Measurements from ENCODE around the gene CFAP141.

The CFAP141 gene

DNA sequence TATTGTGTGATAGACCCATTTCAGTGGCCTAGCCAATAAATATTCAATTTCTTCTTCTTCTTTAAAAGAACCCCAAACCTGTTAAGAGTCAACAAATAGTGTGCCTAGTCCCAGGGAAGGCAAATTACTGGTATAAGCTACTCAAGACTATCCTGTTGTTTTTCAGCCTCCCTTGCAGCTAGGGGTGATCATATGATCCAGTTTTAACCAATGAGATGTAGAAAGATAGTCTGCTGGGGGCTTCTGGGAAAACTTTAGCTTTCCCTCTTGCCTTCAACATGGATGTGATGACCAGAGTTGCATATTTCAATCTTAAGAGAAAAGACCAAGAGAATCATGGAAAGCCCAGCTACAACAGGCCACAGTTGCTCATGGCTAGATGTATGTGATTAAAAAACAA lies 46.6 kb downstream of the CFAP141 start:
- H3K4me3 ChIP-seq (ENCODE audit: low read depth, low read length) = no peak overlapping the region
- TF ChIP-seq, protein P1, sequence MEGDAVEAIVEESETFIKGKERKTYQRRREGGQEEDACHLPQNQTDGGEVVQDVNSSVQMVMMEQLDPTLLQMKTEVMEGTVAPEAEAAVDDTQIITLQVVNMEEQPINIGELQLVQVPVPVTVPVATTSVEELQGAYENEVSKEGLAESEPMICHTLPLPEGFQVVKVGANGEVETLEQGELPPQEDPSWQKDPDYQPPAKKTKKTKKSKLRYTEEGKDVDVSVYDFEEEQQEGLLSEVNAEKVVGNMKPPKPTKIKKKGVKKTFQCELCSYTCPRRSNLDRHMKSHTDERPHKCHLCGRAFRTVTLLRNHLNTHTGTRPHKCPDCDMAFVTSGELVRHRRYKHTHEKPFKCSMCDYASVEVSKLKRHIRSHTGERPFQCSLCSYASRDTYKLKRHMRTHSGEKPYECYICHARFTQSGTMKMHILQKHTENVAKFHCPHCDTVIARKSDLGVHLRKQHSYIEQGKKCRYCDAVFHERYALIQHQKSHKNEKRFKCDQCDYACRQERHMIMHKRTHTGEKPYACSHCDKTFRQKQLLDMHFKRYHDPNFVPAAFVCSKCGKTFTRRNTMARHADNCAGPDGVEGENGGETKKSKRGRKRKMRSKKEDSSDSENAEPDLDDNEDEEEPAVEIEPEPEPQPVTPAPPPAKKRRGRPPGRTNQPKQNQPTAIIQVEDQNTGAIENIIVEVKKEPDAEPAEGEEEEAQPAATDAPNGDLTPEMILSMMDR (IDR thresholded peaks at IDR 0.05; ENCODE audit: low read depth, low read length, missing control alignments) = no peak
- no peak for DNase-seq (ENCODE audit: low read depth)
- in situ Hi-C loops (cut with HindIII; ENCODE audit: low sequenced_read_pairs) = no loop called here

DNA sequence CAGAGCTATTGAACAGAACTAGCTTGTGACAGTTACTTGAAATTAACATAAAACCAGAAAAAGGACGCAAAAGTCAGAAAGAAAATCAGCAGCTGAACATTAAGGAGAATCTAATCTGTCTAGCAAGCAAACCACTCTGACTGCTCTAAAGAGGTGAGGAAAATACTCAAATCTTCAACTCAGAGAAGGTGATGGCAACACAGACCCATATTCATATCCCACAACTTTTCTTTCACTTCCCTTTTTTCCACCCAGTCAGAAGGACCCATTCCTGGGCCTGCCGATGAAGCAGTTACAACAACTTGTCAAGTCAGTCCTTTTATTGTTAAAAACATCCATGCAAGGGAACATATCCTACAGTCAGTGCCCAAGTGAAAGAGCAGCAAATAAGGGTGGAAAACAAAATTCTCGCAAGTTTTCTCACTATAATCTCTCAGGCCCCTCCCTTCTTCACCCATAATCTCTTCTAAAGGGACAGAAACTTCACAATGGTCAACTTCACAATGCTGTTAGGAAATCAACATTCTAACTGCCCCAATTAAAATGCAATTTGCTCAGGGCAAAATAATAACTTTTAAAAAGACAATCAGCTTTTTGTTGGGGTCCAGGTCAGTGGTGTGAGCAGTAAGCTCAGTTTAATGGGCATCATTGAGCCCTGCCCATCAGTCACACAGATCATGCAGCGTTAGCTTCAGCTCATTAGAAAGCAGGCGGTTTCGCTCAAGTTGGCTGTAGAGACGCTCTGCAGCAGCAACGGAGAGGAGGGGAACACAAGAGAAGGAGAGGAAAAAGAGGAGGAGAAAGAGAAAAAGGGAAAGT lies 47.6 kb downstream of the CFAP141 start:
- no peak overlapping the region for H3K4me3 ChIP-seq (ENCODE audit: low read depth, low read length)
- DNase-seq (ENCODE audit: low read depth) = no peak
- TF ChIP-seq, protein P1 (IDR thresholded peaks at IDR 0.05; ENCODE audit: low read depth, low read length, missing control alignments) = no peak
- in situ Hi-C loops (cut with HindIII; ENCODE audit: low sequenced_read_pairs) = no loop called here

DNA sequence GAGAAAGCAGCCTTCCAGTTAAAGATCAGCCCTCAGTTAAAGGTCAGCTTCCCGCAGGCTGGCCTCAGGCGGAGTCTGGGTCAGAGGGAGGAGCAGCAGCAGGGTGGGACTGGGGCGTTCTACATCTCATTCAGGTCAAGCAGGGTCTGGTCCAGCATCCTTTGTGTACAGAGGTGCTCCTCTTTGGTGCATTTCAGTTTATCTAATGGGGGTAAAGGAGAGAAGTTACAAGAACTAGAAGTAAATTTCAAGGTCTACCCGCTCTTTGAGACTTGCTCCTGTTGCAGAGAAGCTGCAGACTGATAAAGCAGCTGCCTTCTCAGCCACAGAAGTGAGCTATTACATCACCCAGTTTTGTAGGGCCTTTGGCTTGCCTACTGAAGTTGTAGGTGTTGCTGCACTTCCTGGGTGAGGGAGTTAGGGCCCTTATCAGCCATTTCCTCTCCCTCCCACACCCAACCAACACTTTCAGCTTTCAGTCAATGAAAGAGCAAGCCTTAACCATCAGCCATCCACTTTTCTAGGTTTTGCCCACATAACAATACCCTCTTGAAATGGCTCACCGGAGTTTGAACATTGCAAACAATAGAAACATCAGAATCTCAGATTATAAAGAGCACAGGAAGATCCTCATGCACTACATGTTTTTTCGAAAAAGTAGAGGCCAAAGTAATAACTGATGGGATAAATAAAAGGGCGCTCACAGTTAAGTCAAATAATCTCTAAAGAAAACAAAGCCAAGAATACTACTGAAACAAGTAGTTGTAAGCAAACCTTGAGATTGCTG lies 48.4 kb downstream of the CFAP141 start:
- in situ Hi-C loops (cut with HindIII; ENCODE audit: low sequenced_read_pairs) = no loop called here
- H3K4me3 ChIP-seq (ENCODE audit: low read depth, low read length) = no peak overlapping the region
- TF ChIP-seq, protein P1 (IDR thresholded peaks at IDR 0.05; ENCODE audit: low read depth, low read length, missing control alignments) = no peak
- DNase-seq (ENCODE audit: low read depth) = no peak

DNA sequence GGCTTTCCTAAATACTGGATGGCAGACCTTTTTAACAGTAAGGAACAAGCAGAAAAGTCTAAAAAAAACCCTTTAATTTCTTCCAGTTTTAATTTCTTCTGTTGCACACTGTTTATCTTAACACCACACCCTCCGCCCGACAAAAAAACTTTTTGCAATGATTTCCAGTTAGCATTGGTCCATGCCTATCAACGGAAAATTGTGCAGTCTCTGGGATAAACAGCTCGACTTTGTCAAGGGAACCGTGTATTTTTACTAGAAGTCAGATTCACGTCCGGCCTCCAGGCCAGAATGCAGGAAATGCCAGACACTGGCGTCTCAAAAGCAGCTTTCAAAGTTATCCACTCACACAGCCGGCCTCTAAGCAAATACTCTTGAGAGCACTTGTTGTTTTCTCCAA lies 50.9 kb downstream of the CFAP141 start:
- DNase-seq (ENCODE audit: low read depth) = no peak
- in situ Hi-C loops (cut with HindIII; ENCODE audit: low sequenced_read_pairs) = no loop called here
- no peak overlapping the region for H3K4me3 ChIP-seq (ENCODE audit: low read depth, low read length)
- TF ChIP-seq, protein P1 (IDR thresholded peaks at IDR 0.05; ENCODE audit: low read depth, low read length, missing control alignments) = no peak

DNA sequence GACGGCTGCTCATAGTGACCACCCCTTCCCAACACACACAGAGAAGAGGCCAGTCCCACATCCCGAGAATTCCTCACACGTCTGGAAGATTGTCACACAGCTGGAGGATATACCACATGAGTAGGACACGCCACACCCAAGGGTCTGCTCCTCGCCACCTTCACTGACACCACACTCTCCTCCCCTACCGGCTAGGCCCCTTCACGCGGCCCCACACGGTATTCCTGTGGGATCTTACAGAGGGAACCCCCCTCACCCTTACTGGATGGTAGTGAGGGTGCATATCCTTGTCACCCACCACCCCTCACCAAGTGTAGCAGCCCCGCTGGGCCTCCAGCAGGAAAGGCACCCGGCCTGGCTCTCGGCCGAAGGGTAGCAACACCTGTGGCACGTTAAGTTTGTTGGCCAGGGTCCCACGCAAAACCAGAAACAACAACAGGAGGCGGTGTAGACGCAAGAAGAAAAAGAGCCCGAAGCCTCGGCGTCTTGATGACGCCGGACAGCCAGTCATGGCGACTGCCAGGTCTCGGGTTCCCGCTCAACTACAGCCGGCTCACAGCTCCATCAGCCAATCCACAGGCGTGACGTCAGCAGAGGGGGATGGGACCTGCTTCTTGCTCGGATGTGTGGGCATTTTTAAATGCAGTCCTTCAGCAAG lies 51.5 kb downstream of the CFAP141 start, which contains the start of gene NUP210L:
NUP210L (minus strand) TSS at position 540 of the 658 bp plus-strand sequence.
- in situ Hi-C loops (cut with HindIII; ENCODE audit: low sequenced_read_pairs) = no loop called here
- H3K4me3 ChIP-seq (ENCODE audit: low read depth, low read length) = no peak within 1 kb of the TSS
- TF ChIP-seq, protein P1 (IDR thresholded peaks at IDR 0.05; ENCODE audit: low read depth, low read length, missing control alignments) = no peak
- no peak for DNase-seq (ENCODE audit: low read depth)

DNA sequence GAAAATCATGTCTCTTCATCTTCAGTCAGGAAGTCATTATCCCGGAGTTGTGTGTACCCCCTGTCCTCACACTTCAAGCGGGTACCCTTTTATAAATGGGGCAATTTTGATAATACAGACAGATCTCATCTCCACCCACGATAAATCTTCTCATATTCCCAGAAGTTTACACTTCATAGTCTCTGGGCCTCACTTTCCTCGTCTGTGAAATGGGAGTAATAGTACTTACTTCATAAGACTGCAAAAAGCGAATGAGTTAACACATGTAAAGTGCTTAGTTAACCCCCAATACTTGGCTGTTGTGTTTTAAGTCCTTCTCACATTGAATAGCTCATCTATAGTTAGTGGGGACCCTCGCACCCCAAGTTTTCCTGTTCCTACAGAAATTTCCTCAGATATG lies 52.1 kb downstream of the CFAP141 start:
- no peak for DNase-seq (ENCODE audit: low read depth)
- no peak overlapping the region for H3K4me3 ChIP-seq (ENCODE audit: low read depth, low read length)
- TF ChIP-seq, protein P1 (IDR thresholded peaks at IDR 0.05; ENCODE audit: low read depth, low read length, missing control alignments) = no peak
- in situ Hi-C loops (cut with HindIII; ENCODE audit: low sequenced_read_pairs) = no loop called here
